ENCODE results near the gene CORO2A.

The CORO2A gene

DNA sequence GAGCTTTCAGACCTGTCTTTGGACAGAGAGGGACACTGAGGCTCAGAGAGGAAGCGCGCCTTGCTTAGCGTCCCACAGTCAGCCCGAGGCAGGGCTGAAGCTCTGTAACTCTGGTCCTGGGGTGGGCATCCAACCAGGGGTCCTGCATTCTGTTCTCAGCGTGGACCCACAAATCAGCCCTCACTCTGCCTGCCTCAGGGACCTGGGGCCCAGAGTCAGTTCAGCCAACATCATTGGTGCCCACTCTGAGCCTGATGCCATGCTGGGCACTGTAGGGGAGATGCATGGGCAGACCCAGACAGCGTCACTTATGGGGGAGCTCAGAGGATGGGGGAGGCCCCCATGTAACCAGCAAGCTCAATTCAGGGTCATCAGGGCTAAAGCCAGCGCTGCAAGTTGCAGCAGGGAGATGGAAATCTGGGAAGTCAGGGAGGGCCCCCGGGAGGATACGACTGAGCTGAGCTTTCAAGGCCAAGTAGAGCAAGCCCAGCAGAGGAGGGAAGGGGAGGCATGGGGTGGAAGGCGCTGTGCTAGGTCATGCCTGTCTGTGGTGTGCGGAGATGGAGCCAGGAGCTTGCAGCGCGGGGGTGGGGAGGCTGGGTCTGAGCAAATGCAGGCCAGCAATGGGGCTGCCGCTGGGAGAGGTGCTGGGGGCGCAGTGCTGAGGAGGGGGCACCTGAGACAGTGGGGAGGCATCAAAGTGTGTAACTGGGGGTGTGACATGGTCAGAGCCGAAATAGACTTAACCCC, 21.1 kb downstream of the CORO2A start:
- DNase-seq (ENCODE audit: low spot score) = no peak

DNA sequence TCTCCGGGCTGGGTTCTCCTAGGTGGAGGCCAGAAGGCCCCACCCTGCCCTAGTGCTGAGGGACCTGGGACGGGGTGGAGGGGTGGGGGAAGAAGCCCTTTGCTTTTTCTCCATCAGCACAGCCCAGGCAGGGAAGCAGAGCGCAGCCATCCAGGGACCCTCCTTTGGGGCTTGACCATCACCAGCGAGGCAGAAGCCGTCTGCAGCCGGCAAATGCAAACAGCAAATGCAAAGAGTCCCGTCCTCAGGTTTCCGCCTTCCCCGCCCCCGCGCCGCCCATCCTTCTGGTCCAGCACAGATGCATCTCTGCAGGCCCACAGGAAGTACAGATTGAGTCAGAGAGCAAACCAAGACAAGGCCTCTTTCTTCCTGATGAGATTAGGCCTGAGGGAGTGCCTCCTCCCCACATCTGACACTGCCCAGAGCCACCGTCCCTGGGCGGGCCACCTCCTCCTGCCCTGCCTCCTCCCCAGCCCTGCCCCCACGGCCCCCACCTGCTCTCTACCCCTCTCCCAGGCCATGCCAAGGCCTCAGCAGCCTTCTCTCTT, 23.4 kb downstream of the CORO2A start:
- DNase-seq (ENCODE audit: low spot score) = no peak

DNA sequence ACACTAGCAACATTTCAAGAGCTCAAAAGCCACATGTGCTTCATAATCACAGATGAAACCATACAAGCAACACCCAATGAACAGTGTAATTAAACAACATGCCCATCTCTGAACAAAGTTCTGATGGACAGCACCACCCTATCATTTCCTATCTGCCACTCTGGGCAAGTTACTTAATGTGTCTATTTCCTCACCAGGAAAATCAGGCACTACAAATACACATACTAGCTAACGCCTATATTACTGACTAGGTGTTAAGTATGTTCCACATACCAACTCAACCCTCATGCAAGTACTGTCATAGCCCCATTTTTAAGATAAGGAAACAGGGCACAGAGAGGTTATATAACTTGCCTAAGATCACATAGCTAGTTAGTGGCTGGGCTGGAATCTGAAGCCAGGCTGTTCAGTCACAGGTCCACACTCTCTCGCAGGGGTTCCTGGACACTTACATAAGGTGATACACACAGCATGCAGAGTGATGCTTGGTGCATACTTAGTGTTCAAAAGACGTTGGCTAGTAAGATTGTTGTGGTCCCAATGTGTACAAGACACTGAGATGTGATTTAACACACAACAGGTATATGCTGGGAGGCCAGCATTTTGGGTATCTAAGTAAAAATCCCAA, 24.2 kb downstream of the CORO2A start:
- no peak for DNase-seq (ENCODE audit: low spot score)

DNA sequence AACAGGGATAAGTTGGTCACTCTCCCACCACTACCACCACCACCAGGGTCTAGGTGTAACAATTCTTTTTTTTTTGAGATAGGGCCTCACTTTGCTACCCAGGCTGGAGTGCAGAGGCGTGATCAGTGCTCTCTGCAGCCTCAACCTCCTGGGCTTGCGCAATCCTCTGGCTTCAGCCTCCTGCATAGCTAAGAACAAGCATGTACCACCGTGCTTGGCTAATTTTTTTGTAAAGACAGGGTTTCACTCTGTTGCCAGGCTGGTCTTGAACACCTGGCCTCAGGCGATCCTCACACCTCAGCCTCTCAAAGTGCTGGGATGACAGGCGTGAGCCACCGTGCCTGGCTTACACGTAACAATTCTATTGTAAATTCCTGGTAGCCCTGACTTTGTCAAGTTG, 27.5 kb downstream of the CORO2A start:
- no peak for DNase-seq (ENCODE audit: low spot score)

DNA sequence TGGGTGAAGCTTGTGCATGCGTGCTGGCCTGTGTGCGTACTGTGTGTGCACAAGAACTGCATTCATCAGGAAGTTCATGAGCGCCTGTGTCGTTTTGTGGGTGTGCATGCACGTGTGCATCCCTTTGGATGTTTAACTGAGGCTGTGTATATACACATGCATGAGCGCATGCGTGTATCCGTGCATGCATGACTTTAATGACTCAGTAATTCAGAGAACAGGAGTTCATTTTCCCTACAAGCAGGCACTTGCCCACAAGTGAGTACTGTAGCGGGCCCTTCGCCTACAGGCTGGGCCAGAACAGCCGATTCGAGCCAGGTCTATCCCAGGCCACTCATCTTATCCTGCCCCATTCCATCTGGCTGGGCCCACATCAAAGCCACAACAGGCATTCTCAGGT, 29.8 kb downstream of the CORO2A start:
- DNase-seq (ENCODE audit: low spot score) = no peak

DNA sequence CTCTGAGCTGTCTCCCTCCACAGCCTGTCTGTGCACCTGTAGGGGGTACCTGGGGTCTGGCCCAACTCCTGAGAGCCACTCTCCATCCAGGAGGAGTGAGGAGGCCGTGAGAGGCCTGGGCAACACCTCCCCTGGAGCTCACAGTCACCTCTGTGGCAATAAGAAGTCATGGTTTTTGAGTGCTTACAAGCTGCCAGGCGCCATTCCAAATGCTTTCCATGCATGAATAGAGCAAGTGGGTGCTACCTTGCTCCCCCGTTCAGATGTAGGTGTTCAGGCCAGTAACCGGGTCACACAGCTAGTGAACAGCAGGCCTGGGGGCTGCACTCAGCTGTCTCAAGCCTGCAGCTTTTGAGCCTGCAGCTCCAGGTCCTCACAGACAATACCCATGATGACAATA, 30.6 kb downstream of the CORO2A start:
- no peak for DNase-seq (ENCODE audit: low spot score)

DNA sequence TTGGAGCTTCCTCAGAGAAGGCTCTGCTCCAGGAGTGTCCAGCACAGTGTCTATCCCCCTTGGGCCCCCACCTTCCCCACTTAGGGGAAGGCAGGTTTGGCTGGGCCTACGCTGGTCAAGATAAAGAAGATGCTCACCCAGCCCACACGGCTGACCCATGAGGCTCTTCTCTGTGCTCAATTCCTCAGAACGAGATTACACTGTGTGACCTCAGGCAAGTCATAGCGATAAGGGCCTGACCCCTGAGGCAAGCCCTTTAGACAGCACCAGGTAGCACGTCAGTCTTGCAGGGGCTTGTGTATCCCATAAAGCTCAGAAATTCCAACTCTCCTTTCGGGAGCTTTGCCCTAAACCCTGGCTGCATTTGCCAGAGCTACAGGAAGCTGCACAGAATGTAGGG, 32.6 kb downstream of the CORO2A start:
- DNase-seq (ENCODE audit: low spot score) = no peak

DNA sequence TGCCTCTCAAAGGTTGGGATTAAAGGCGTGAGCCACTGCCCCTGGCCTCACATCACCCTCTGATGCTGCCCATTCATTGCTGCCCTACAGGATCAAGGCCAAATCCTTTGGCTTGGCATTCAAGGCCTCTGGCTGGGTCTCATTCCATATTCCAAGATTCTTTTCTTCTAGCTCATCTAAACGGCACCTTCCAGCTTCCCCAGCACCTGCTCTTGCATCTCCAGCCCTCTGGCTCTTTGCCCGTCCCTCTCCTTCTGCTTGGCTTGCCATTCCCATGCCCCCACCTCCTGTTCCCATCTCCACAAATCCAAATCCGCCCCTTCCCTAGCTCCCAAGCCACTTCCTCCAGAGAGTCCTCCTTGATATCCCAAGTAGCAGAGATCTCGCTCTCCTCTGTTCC, 33.1 kb downstream of the CORO2A start:
- DNase-seq (ENCODE audit: low spot score) = no peak

DNA sequence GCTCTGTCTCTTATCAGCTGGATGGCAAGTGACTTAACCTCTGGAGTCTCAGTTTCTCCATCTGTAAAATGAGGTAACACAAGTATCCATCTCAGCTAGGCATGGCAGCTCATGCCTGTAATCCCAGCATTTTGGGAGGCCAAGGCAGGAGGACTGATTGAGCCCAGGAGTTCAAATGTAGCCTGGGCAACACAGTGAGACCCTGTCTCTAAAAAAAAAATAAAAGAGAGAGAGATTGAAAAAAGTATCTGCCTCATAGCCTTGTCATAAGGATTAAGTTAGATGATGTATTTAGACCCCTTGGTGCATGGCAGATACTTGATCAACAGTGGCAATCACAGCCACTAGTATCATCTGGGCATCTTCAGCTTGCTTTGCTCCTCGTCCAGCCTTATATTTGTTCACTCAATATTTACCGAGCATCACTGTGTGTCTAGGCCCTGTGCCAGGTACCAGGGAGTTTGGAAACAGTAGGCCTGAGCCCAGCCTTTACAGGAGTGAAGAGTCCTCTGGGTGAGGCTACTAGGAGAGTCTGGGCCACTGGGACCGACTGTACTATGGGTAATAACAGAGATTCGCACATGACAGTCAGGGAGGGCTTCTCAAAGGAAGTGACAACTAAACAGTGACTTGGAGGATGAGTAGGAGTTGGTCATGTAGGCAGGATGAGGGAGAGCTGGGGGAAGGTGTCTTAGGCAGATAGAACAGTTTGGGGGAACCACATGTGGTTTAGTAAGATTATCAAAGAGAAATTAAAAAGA, 34.2 kb downstream of the CORO2A start:
- no peak for DNase-seq (ENCODE audit: low spot score)

DNA sequence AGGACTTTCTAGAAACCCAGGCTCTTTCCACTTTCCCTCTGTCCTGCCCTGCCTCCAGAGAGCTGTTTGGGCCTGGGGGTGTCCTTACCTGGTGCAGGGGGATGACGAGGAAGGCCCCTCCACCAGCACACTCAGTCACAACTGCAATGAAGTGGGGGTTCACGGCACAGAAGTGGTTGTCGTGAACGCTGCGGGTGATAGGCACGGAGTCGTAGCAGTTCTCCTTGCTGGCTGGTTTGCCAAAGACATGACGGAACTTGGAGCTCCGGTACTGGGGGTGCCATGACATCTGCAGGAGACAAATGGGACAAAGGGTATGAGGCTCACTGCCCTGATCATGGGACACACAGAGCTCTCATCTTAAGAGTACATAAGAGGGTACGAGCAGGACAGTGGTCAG, 35.1 kb downstream of the CORO2A start:
- DNase-seq (ENCODE audit: low spot score) = no peak

DNA sequence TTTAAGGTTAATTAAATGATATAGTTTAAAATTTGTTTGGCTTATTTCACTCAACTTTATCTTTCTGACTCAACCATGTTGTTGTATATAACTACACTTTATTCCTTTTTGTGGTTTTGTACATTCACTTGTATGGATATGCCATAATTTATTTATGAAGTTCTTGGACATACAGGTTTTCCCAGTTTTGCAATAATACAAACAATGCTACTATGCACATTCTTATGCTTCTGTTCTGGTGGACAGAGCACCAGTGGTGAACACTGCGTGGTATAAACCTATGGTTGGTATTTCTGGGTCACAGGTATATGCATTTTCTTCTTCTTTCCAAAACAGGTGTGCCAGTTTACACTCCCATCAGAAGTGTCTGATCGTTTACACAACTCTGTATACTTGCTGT, 37.8 kb downstream of the CORO2A start:
- DNase-seq (ENCODE audit: low spot score) = no peak

DNA sequence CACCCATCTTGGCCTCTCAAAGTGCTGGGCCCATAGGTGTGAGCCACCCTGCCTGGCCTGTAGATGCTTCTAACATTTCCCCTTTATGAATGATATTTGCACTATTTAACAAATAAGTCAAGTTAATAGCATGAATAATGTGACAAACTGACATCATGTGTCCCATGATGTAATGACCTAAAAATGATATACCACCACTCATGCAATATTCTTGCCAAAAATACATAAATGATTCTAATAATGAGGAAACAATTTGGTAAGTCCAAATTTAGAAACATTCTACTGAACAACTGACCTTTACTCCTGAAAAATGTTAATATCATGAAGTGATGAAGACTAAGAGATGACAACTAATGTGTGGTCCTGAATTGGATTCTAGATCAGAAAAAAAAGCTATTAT, 39.9 kb downstream of the CORO2A start:
- DNase-seq (ENCODE audit: low spot score) = no peak

DNA sequence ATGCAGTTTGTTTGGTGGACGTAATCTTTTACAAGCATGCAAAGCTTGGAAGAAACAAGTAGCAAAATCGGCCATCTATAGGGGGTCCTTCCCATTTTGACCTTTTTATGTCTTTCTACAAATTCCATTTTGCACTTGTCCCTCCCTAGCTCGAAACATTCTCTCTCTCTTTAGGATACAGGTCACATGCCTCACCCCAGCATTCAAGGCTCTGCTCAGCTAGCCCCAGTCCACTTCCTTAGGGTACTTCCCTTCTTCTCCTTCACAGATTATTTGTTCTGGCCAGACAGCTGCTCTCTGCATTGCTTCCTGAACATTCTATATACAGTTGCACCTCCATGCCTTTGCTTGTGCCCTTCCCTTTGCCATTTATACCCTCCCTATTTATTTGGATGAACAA, 41.7 kb downstream of the CORO2A start:
- no peak for DNase-seq (ENCODE audit: low spot score)

DNA sequence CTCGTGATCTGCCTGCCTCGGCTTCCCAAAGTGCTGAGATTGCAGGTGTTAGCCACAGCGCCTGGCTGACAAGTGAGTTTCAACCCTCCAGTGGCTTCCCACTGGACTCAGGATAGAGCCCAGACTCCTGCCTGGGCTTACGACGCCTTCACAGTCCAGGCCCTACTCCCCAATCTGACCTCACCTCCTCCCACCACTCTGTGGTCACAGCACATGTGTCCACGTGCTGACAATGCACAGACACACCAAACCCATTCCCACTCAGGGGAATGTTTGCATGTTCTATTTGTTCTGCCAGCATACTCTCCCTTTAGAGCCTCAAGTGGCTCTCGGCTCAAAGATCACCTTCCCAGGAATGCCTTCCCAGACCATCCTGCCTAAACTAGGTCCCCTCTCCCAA, 42.3 kb downstream of the CORO2A start:
- no peak for DNase-seq (ENCODE audit: low spot score)

DNA sequence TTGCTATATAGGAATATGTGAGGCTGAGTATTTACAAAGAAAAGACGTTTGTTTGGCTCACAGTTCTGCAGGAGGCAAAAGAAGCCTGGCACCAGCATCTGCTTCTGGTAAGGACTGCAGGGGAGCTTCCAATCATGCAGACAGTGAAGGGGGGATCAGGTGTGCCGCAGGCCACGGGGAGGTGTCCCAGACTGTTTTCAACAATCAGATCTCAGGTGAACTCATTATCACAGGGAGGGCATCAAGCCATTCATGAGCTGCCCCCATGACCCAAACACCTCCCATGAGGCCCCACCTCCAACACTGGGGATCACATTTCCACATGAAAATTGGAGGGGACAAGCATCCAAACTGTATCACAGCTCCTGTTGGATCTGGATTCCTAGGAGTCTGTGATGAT, 43.0 kb downstream of the CORO2A start:
- DNase-seq (ENCODE audit: low spot score) = no peak

DNA sequence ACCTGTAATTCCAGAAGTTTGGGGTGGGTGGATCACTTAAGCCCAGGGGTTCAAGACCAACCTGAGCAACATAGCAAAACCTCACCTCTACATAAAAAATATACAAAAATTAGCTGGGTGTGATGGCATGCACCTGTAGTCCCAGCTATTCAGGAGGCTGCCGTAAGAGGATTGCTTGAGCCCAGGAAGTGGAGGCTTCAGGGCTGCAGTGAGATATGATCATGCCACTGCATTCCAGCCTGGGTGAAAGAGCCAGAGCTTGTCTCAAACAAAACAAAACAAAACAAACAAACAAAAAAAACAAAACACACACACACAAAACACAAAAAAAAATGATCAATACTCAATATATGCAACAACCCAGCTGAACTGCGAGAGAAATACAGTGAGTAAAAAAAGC, 44.0 kb downstream of the CORO2A start:
- no peak for DNase-seq (ENCODE audit: low spot score)

DNA sequence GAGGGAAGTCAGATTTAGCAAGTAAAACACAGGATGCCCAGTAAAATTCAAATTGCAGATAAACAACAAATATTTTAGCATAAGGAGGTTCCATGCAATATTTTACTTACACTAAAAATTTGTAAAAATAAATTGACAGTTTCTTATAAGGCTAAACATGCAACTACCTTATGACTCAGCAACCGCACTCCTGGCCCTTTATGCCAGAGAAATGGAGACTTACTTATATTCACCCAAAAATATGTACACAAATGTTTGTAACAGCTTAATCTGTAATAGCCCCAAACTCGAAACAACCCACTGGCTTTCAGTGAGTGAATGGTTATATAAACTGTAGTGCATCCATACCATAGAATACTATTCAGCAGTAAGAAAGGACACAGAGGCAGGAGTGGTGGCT, 44.9 kb downstream of the CORO2A start:
- no peak for DNase-seq (ENCODE audit: low spot score)

DNA sequence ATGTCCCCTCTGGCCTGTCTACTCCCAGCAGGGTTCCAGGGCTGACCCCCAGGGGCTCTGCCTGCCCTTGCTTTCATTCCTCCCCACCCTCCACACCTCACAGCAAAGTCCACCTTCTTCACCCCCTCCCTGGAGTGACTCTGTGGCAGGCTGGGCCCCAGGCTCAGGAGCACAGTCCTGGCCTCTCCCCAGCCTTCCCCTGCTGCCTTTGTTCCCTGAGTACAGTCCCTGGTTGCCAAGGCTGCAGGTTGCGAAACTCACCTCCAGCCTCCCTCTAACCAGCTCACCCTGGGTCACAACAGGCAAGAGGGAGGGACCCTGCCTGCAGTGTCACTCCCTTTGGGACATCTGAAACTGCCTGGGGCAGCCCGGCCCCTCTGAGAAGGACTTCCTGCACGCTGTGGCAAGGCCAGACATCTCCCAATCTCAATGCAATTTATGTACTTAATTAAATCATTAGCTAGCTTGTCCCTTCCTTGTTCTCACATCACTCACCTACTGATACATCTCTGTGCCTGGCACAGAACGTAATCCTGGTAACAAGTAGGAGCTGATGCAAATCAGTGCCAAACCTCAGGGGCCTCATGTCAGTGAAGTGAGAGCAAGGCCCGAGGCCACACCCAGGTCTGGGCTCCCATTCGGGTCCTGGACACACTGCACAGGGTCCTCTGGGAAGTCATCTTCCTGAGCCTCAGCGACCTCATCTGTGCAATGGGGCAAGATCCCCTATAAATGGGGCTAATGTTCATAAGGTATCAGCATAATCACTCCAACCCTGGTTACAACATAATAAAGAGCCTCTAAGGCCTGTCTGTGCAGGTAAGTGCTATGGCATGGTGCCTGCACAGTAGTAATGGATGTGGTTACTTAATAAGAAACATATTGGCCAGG, 46.1 kb downstream of the CORO2A start:
- peak; percentile 57 for DNase-seq (ENCODE audit: low spot score)

DNA sequence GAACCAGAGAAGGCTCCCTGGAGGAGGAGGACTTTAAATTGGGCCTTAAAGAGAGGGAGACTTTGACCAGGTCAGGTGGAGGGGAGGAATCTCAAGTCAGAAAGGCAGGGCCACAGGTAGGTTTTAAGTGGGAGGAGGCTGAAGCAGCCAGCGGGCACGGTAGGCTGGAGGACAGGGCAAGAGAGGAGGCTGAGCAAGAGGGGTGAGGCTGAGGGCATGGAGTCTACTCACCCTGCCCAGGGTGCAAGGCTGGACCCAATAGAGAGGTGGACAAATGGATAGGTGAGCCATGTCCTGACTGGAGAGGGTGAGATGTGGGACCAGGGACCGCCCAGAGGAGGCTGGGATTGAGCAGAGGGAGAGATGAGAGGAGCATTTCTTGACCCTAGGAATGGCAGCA, 47.8 kb downstream of the CORO2A start:
- no peak for DNase-seq (ENCODE audit: low spot score)

DNA sequence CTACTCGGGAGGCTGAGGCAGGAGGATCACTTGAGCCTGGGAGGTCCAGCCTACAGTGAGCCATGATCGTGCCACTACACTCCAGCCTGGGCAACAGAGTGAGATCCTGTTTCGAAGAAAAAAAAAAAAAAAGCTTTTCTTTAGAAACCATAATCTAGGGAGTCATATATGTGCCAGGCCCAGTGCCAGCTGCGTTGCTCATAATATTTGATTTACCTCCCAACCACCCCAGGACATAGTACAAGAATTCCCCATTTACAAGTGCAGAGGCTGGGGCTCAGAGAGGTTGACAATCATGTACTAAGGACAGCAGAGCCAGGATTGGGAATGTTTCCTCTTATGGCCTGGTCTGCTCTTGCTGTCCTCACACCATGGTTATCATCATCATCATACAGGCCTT, 48.4 kb downstream of the CORO2A start:
- no peak for DNase-seq (ENCODE audit: low spot score)

DNA sequence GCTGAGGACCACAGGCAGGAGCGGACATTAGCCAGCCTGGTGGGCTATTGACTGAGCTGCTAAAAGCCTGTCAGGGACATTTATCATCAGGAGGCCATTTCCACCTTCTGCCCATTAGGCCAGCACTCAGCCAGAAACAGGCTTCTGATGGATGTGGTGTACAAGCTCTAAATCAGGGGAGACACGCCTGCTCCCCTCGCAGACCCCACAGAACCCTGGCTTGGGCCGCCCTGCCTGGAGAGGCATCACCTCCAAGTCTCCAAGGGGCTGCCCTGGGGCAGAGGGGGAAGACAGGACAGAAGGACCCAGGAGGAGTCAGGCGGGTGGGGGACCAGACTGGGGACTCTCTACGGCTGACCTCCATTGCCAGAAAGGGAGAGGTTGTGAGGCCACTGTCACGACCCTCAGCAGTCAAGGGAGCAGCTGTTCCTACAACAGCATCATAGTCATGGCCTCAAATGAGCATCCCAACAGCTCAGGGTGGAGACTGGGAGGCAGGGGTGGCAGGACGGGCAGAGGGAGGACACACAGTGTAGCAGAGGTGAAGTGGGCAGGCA, 49.4 kb downstream of the CORO2A start:
- no peak for DNase-seq (ENCODE audit: low spot score)

All from AG08396 (cell line).